Stimulated activated CD8-positive, alpha-beta memory T cell treated with anti-CD3 and anti-CD28 coated beads, Interleukin-15, amount 100 ng/mL, for 24 hours (primary cell): ENCODE data around the gene GLB1L3.
"Not testable (repeated sequence)": the region's sequence is repeated elsewhere in the genome, so short reads cannot be mapped to it uniquely, and the experiment has no call there.

Source experiments
- DNase-seq: peaks from one replicate; pipeline ENCODE4 v3.0.0-alpha.2; 2020; ENCODE audit warnings: low read depth

The GLB1L3 gene

DNA sequence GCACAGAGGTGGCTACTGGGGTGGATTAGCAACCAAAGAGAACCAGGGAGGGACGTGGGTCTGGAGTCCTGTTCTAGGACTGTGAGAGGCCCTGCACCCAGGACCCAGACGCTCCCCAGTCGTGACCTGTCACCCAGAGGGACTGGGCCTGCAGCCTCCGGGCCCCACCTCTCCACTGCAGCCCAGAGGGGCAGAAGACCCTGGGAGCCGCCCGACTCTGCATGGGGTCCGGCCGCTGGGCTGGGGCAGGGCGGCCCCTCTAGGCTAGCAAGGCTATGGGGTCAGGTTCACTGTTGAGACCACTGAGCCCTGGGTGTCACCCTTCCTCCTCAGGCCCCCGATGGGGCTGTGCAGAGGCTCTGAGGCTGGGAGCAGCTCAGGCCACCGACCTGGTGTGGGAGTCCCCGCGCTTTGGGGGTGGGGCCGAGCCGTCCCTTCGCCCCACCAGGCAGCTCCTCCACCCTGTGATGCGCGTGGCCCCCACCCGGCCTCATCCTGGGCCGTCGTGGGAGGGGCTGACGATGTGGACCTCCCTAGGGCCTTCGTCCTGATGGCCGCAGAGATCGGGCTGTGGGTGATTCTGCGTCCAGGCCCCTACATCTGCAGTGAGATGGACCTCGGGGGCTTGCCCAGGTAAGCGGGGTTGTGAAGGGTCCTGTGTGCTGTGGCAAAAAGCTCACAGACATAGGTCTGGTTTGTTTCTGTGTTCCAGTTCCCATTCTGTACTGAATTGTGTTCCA, 68.5 kb downstream of the GLB1L3 start:
- DNase-seq, result not testable (repeated sequence)

DNA sequence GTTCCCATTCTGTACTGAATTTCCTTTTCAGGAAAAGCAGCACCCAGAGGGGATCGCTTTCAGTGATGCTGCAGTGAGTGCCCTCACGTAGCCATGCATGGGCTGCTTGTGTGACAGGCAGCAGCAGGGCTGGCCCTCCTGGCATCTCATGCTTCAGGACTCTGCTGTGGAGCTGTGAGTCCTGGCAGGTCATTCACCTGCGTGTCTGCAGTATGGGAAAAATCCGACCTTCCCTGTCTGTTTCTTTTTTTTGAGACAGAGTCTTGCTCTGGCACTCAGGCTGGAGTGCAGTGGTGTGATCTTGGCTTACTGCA, 69.0 kb downstream of the GLB1L3 start:
- DNase-seq, result no peak

DNA sequence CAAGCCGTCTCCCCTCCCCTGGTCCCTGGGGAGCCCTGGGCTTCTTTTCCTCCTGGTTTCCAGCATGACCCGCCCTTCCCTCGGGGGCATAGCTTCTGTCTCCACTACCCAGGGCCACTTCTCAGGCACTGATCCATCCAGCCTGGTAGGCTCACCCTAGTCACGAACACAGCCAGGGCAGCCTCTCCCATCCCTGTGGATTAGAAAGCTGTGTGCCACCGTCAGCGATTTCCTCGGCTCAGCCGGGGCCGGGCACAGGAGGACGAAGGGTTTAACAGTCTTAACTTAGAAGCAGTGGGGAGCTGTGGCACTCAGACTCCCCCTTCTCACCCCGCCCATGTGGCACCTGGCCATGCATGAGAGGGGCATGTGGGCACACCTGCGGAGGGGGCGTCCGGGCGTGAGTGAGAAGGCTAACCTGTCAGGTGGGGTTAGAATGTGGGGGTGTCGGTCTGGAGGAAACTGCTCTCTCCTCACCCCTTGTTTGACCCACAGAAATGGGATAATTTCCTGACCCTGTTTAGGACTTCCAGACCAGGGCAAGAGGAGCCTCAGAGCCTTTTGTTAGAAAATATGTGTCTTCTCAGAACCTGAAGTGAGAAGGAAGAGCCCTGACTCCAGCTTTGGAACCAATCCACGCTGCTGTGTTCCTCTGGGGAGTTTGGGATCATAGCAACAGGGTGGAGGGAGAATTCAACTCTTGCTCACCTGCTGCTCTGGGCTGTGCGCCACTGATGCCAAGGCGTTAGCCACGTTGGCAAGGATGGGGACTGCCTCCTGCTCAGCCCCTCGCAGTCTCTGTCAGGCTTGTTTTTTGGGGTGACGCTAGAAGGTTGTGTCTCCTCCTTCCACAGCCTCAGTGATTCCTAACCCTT, 70.2 kb downstream of the GLB1L3 start:
- DNase-seq, result no peak

- no peak for DNase-seq
These were observed 70.8 kb downstream of the GLB1L3 start for GRCh38 chr11:134346976-134347350.

DNA sequence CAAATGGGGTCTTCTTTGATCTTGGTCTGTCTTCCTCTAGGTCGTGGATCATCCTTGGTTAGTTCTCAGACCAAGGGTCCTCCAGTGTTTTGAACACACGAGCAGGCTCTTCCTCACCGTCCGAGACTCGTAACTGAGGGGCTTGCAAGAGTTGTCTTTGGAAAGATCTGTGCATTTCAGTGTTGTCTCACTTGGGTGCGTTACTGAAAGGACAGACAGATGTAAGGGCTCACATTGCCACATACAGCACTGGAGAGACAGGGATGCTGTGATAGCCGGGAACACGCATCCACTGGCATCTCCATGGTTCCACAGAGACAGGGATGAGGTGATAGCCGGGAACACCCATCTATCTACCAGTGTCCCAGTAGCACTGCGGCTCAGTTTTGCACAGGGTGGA, 71.3 kb downstream of the GLB1L3 start:
- no peak for DNase-seq

GRCh38 chr11:134349109-134349801, 73.1 kb downstream of the GLB1L3 start:
- no peak for DNase-seq

DNA sequence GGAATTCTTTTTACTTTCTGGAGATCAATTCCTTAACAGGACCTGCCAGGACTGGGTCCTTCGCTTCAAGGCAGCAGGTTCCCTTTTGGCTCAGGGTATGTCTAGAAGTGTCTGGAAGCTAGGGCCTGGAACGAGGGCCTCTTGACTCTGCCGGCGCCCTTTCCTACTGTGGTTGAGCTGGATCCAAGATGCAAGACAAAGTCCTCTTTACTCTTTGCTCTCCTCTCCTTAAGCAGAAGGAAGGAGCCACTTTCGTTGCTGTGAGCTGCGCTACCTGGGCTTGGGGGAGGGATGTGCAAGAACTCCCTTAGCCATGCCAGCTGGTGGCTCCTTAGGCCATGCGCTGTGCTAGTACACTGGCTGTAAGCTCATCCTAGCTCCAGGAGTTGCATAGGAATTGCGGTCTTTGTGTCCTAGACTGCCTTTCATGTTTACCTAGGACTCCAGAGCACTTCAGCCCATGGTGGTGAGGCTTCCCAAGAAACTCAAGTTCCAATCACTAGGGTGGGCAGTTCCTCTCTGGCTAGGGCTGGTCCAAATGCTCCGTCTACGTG, 73.7 kb downstream of the GLB1L3 start:
- DNase-seq, result no peak

DNA sequence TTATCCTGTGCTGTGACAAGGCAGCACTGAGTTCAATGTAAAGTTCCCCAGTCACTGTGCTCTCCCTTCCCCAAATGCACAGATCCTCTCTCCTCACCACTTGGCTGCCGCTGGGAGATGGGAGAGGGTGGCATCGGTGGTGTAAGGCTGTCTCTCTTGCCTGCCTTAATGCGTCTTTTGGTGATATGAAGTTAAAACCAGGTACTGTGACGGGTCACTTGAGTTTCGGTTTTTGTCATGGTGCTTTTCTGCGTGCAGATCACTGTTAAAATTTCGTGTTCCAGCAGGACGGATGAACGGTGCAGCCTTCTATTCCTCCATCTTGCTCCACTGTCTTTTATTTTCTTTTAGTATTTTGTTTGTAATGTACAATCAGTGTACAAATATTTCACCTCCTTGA, 74.2 kb downstream of the GLB1L3 start:
- DNase-seq, result no peak

GRCh38 chr11:134352111-134352510, 75.9 kb downstream of the GLB1L3 start:
- no peak for DNase-seq

DNA sequence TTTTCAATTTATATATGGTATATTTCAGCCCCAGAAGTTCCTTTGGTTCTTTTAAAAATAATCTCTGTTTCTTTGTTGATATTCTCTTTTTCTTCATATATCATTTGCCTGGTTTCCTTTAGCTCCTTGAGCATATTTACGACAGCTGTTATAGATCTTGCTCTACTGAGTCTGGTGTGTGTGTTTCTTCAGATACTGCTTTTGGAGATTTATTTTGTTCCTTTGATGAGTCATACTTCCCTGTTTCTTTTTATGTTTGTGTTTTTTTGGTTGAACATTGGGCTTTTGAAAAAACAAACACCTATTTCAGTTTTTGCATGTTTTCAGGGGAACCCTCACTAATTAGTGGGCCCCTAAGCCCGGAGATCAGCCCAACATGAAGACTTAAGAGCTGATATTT, 79.0 kb downstream of the GLB1L3 start:
- no peak for DNase-seq

DNA sequence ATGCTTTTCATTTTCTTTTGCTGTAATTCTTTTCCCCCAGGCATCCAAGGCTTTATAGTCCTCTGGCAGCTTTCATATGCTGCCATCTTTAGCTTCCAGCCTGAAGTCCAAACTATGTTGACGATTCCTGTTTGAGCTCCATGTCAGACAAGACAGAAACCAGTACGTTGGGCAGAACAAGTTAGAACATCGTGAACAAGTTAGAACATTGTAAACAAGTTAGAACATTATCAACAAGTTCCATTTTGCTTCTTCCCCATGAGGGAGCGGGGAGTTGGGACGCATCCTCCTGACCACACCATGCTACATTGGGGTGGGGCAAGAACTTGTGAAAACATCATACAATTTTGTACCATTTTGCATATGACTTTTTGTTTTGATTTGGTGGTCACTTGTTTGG, 79.5 kb downstream of the GLB1L3 start:
- no peak for DNase-seq

- no peak for DNase-seq
These were observed 80.7 kb downstream of the GLB1L3 start for GRCh38 chr11:134356656-134357544.

DNA sequence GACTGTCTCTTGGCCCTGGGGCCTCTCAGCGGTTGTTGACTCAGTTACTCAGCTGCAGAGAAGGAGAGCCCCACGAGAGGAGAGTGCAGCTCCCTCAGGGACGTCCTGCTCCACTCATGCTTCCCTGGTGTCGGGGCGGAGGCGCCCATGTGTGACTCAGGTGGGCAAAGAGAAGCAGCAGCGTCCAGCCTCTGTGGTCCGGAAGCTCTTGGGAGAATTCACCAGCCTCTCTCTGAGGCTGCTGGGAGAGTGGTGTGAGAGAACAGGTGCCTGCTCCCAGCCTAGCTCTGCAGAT, 81.3 kb downstream of the GLB1L3 start:
- DNase-seq, result no peak

DNA sequence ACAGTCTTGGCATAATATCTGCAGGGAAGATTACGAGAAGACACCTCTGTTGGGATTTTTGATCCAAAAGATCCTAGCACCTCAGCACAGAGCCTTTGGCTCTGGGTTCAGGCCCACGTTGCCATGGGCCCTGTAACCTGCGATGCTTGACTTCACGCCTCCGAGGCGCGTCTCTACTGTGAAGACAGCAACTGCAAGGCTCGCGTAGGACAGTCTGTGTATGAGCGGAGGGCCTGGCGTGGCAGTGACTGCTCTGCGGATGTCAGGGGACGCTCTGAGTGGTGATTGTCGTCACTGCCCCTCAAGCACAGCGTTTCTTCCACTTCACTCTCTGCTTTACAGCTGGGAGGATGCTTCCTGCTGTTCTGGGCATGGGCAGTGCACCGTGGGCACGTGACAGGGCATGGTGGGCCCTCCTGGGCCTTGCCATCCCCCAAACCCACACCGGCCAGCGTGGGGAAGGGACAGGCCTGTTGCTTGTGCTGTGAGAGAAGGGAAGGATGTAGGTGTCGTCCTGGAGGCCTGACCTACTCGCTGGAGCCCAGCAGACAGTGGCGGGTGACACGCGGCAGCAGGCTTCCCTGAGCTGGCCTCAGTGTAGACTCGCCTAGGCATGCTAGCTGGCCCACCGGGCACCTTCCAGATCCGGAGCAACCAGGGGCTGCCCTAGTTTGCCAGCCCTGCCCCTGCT, 82.1 kb downstream of the GLB1L3 start:
- DNase-seq, result no peak

GRCh38 chr11:134358856-134359490, 82.8 kb downstream of the GLB1L3 start:
- no peak for DNase-seq

DNA sequence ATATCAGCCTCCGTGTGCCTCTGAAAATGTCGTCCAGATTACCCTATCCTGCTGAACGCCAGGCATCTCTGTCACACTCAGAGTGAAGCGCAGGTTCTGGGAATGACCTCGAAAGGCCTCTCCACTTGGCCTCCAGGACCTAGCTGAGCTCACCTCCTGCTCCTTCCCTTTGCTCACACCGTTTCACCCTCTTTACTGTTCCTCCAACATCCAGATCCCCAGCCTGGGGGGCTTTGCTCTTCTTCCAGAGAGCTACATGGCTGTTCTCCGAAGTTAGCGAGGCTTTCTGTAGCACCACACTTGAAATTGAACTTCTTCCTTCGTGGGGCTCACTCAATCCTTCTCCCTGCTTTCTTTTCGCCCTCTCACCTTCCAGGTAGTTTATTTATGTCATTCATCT, 83.5 kb downstream of the GLB1L3 start:
- no peak for DNase-seq

GRCh38 chr11:134360050-134360835, 84.1 kb downstream of the GLB1L3 start:
- DNase-seq, result peak; percentile 46

GRCh38 chr11:134361661-134362060, 85.5 kb downstream of the GLB1L3 start:
- DNase-seq, result no peak

GRCh38 chr11:134362192-134362901, 86.2 kb downstream of the GLB1L3 start:
- DNase-seq, result no peak
